HepG2 (cell line): Measurements from ENCODE around the gene PLVAP. TPM values are rescaled to one million over a fixed set of nuclear protein-coding genes. Genes with fewer than 3 reads are reported as not detected.

Experiments
- ARID3A ChIP-seq: IDR thresholded peaks from 2 replicates; pipeline ENCODE4 v1.6.1; 2012; ENCODE audit warnings: low read depth, low read length, improper control_type of control experiment
- EED ChIP-seq: sonication (generic); formaldehyde crosslinking; IDR thresholded peaks from 2 replicates; pipeline ENCODE4 v1.5.0; 2020; ENCODE audit warnings: mild to moderate bottlenecking, missing genetic modification reagents
- GMEB1 ChIP-seq: sonication (generic); formaldehyde crosslinking; IDR thresholded peaks from 2 replicates; pipeline ENCODE4 v1.5.1; 2020; ENCODE audit warnings: missing genetic modification reagents, mild to moderate bottlenecking, borderline replicate concordance
- HCFC1 ChIP-seq: fragments of 150-350 bp; IDR thresholded peaks from 2 replicates; pipeline ENCODE4 v1.6.1; 2014; ENCODE audit warnings: low read depth, low read length
- MYNN ChIP-seq: sonication (generic); formaldehyde crosslinking; IDR thresholded peaks from 2 replicates; pipeline ENCODE4 v1.4.0; 2020; ENCODE audit warnings: mild to moderate bottlenecking, low read depth, missing genetic modification reagents
- POLR2G ChIP-seq: fragments of 200-400 bp; formaldehyde crosslinking; IDR thresholded peaks from 2 replicates; pipeline ENCODE4 v1.6.1; 2018; ENCODE audit warnings: mild to moderate bottlenecking, low read depth, low read length, moderate library complexity
- RNF219 ChIP-seq: sonication (generic); formaldehyde crosslinking; IDR thresholded peaks from 2 replicates; pipeline ENCODE4 v1.5.0; 2020; ENCODE audit warnings: mild to moderate bottlenecking, missing genetic modification reagents
- SP2 ChIP-seq: sonication (generic); formaldehyde crosslinking; IDR thresholded peaks from 2 replicates; pipeline ENCODE4 v1.5.1; 2020; ENCODE audit warnings: mild to moderate bottlenecking, missing genetic modification reagents
- THAP11 ChIP-seq: IDR thresholded peaks from 2 replicates; pipeline ENCODE4 v1.6.1; 2016; ENCODE audit warnings: missing biosample characterization, missing genetic modification reagents
- UBTF ChIP-seq: sonication (generic); formaldehyde crosslinking; IDR thresholded peaks from 2 replicates; pipeline ENCODE4 v1.4.0; 2020; ENCODE audit warnings: mild to moderate bottlenecking, missing genetic modification reagents
- ZBTB3 ChIP-seq: sonication (generic); formaldehyde crosslinking; IDR thresholded peaks from 2 replicates; pipeline ENCODE4 v1.4.0; 2020; ENCODE audit warnings: low read depth, mild to moderate bottlenecking, moderate library complexity, missing genetic modification reagents, borderline replicate concordance
- ZFX ChIP-seq: sonication (generic); formaldehyde crosslinking; IDR thresholded peaks from 2 replicates; pipeline ENCODE4 v1.4.0; 2020; ENCODE audit warnings: mild to moderate bottlenecking, low read depth, missing genetic modification reagents, moderate library complexity
- ZNF260 ChIP-seq: sonication (generic); formaldehyde crosslinking; IDR thresholded peaks from 2 replicates; pipeline ENCODE4 v1.4.0; 2020; ENCODE audit warnings: missing genetic modification reagents, low read depth, mild to moderate bottlenecking, borderline replicate concordance
- ZNF264 ChIP-seq: sonication (generic); formaldehyde crosslinking; IDR thresholded peaks from 2 replicates; pipeline ENCODE4 v1.4.0; 2020; ENCODE audit warnings: missing genetic modification reagents
- ZNF3 ChIP-seq: IDR thresholded peaks from 2 replicates; pipeline ENCODE4 v1.7.0; 2017; ENCODE audit warnings: inconsistent platforms
- ZNF451 ChIP-seq: sonication (generic); formaldehyde crosslinking; IDR thresholded peaks from 2 replicates; pipeline ENCODE4 v1.5.0; 2020; ENCODE audit warnings: mild to moderate bottlenecking, missing genetic modification reagents
- ZNF572 ChIP-seq: sonication (generic); formaldehyde crosslinking; IDR thresholded peaks from 2 replicates; pipeline ENCODE4 v1.5.1; 2020; ENCODE audit warnings: mild to moderate bottlenecking, missing genetic modification reagents
- ZNF775 ChIP-seq: sonication (generic); formaldehyde crosslinking; IDR thresholded peaks from 2 replicates; pipeline ENCODE4 v1.4.0; 2020; ENCODE audit warnings: missing genetic modification reagents, mild to moderate bottlenecking, moderate library complexity, borderline replicate concordance
- ZNF850 ChIP-seq: sonication (generic); formaldehyde crosslinking; conservative IDR thresholded peaks from 2 replicates; pipeline ENCODE4 v1.9.0; 2021; ENCODE audit warnings: mild to moderate bottlenecking, missing genetic modification reagents
- ZSCAN9 ChIP-seq: IDR thresholded peaks from 2 replicates; pipeline ENCODE4 v1.6.1; 2016; ENCODE audit warnings: borderline replicate concordance
- polyA plus RNA-seq, 8 experiments: library from polyadenylated mRNA; depleted of rRNA in 3 of 8; stranded (reverse) in 7 of 8; unstranded in 1 of 8; fragments of >200 nt; fragmentation: Illumina TruSeq in 4 of 8; extraction: Trizol in 4 of 8; gene quantifications; 2 replicates each; pipeline versions ENCODE4 v1.2.1 to v1.2.3, GENCODE V29; 2011 to 2016; ENCODE audit warnings: low read depth in 4 of 8, missing spikeins in 1 of 8, mixed read lengths in 1 of 8; ENCODE audit not compliant: insufficient read depth in 1 of 8
- total RNA-seq, 5 experiments: library from RNA; depleted of rRNA; stranded (reverse); fragments of >200 nt; fragmentation: Illumina TruSeq; extraction: Trizol; gene quantifications; 2 replicates each; pipeline ENCODE4 v1.2.3, GENCODE V29; 2016; ENCODE audit warnings: low read depth in 1 of 5

PLVAP gene
- total and polyA plus RNA-seq, 2 of the 13 experiments (the other 11 are each of a cell fraction or from before 2014, with no cell fraction given): 0.26 TPM; not detected in 1

GRCh38 chr19:17309198-17309964 is 67.8 kb downstream of the PLVAP start, which contains the start of gene DDA1 (continued):
- TF ChIP-seq HCFC1: peak; percentile 90
- no peak for TF ChIP-seq ZNF260
- TF ChIP-seq ZNF572 (CRISPR knock-in tag): no peak
- no peak for TF ChIP-seq ZNF775
- no peak for TF ChIP-seq EED (CRISPR knock-in tag)
- TF ChIP-seq SP2 (CRISPR knock-in tag): peak; percentile 95
- peak; percentile 31; the same call in 1 of the 2 replicates for TF ChIP-seq GMEB1 (CRISPR knock-in tag)
- no peak for TF ChIP-seq ZNF451 (CRISPR knock-in tag)
- TF ChIP-seq MYNN: no peak
- peak; percentile 97 for TF ChIP-seq THAP11 (CRISPR knock-in tag)
- TF ChIP-seq POLR2G: peak; percentile 80
- no peak; the same call in 1 of the 2 replicates for TF ChIP-seq ZSCAN9
- TF ChIP-seq RNF219 (CRISPR knock-in tag): no peak
- 0 out of 2 replicates have a peak, but pooled peaks have one; percentile 12 for TF ChIP-seq ZBTB3 (CRISPR knock-in tag)
- no peak for TF ChIP-seq ZNF3 (CRISPR knock-in tag)
- TF ChIP-seq UBTF (CRISPR knock-in tag): peak; percentile 32; the same call in 1 of the 2 replicates
- TF ChIP-seq ZFX (CRISPR knock-in tag): peak; percentile 75; the same call in 1 of the 2 replicates
- no peak for TF ChIP-seq ZNF850
- TF ChIP-seq ARID3A: no peak
- no peak for TF ChIP-seq ZNF264 (CRISPR knock-in tag)
